CD14-positive monocyte (primary cell): ENCODE data around the gene ERICH3. TPM values are rescaled to one million over a fixed set of nuclear protein-coding genes. Genes with fewer than 3 reads are reported as not detected.

ENCODE experiments used
- DNase-seq, 3 donors: peaks; one replicate each; pipeline ENCODE4 v3.0.0-alpha.2; 2011 to 2022
- H2AFZ ChIP-seq: 2 replicates; pipeline ENCODE4 v1.6.0; 2012; ENCODE audit warnings: mild to moderate bottlenecking, low read depth, low read length, inconsistent platforms; ENCODE audit not compliant: insufficient read depth, poor library complexity, severe bottlenecking
- H3K27ac ChIP-seq, 2 donors: 1 replicate in 1 of 2; 2 replicates in 1 of 2; pipeline ENCODE4 v1.5.1; 2012 to 2013; ENCODE audit warnings: low read length in 2 of 2, control low read depth in 1 of 2, inconsistent platforms in 1 of 2, low read depth in 1 of 2, mild to moderate bottlenecking in 1 of 2
- H3K27me3 ChIP-seq, 2 donors: one replicate each; pipeline versions ENCODE4 v1.6.0 to v1.6.1; 2011 to 2013; ENCODE audit warnings: low read length in 2 of 2; ENCODE audit not compliant: control insufficient read depth in 2 of 2, insufficient read depth in 2 of 2
- H3K36me3 ChIP-seq, 2 donors: replicated peaks in 1 of 2; 1 replicate in 1 of 2; 2 replicates in 1 of 2; pipeline versions ENCODE4 v1.5.1 to v1.6.1; 2012 to 2013; ENCODE audit warnings: low read length in 2 of 2, control low read depth in 1 of 2, inconsistent platforms in 1 of 2, mild to moderate bottlenecking in 1 of 2; ENCODE audit not compliant: insufficient read depth in 2 of 2, control insufficient read depth in 1 of 2
- H3K4me1 ChIP-seq, 2 donors: 1 replicate in 1 of 2; 2 replicates in 1 of 2; pipeline versions ENCODE4 v1.5.1 to v1.6.1; 2012 to 2013; ENCODE audit warnings: low read length in 2 of 2, control low read depth in 1 of 2, inconsistent platforms in 1 of 2, mild to moderate bottlenecking in 1 of 2, moderate library complexity in 1 of 2; ENCODE audit not compliant: insufficient read depth in 2 of 2, control insufficient read depth in 1 of 2
- H3K4me2 ChIP-seq: replicated peaks from 2 replicates; pipeline ENCODE3; 2012; ENCODE audit warnings: low read length, moderate library complexity, mild to moderate bottlenecking; ENCODE audit not compliant: poor library complexity, severe bottlenecking; ENCODE audit errors: extremely low read depth
- H3K4me3 ChIP-seq, 3 experiments: fragments of 200-600 bp in 1 of 3; sonication (generic) in 1 of 3; replicated peaks in 1 of 3; 1 replicate in 2 of 3; 2 replicates in 1 of 3; pipeline ENCODE4 v1.5.1; 2011 to 2013; ENCODE audit warnings: low read length in 3 of 3, mild to moderate bottlenecking in 3 of 3, control low read depth in 2 of 3, low read depth in 2 of 3, inconsistent platforms in 1 of 3, moderate library complexity in 1 of 3
- H3K79me2 ChIP-seq: 2 replicates; pipeline ENCODE4 v1.6.0; 2012; ENCODE audit warnings: mild to moderate bottlenecking, control low read depth, inconsistent platforms, low read length, moderate library complexity; ENCODE audit not compliant: insufficient read depth
- H3K9ac ChIP-seq: 2 replicates; pipeline ENCODE4 v1.6.0; 2017; ENCODE audit warnings: low read length, mild to moderate bottlenecking; ENCODE audit not compliant: insufficient read depth, poor library complexity, severe bottlenecking
- H3K9me3 ChIP-seq, 2 donors: replicated peaks in 1 of 2; 1 replicate in 1 of 2; 2 replicates in 1 of 2; pipeline versions ENCODE4 v1.5.1 to v1.6.1; 2012 to 2013; ENCODE audit warnings: low read length in 2 of 2, control low read depth in 1 of 2; ENCODE audit not compliant: control insufficient read depth in 1 of 2, insufficient read depth in 1 of 2
- H4K20me1 ChIP-seq: 2 replicates; pipeline ENCODE4 v1.6.0; 2012; ENCODE audit warnings: mild to moderate bottlenecking, low read length, control low read depth, moderate library complexity; ENCODE audit not compliant: insufficient read depth
- H3K27ac Mint-ChIP-seq, 7 donors: one replicate each; pipeline ENCODE4 v1.8.0; 2020; ENCODE audit warnings: mild to moderate bottlenecking in 7 of 7, mixed read lengths in 7 of 7, moderate library complexity in 6 of 7, inconsistent platforms in 2 of 7
- H3K27me3 Mint-ChIP-seq, 3 donors: one replicate each; pipeline ENCODE4 v1.8.0; 2021 to 2022; ENCODE audit warnings: low read depth in 3 of 3, mild to moderate bottlenecking in 3 of 3, mixed read lengths in 3 of 3, moderate library complexity in 3 of 3, inconsistent platforms in 1 of 3
- H3K36me3 Mint-ChIP-seq, 2 donors: one replicate each; pipeline ENCODE4 v1.8.0; 2020; ENCODE audit warnings: mixed read lengths in 2 of 2, inconsistent platforms in 1 of 2, mild to moderate bottlenecking in 1 of 2
- H3K4me1 Mint-ChIP-seq: one replicate; pipeline ENCODE4 v1.8.0; 2020; ENCODE audit warnings: mild to moderate bottlenecking, mixed read lengths
- H3K4me3 Mint-ChIP-seq, 2 donors: one replicate each; pipeline ENCODE4 v1.8.0; 2020; ENCODE audit warnings: mild to moderate bottlenecking in 2 of 2, mixed read lengths in 2 of 2, moderate library complexity in 1 of 2
- H3K9me3 Mint-ChIP-seq, 7 donors: one replicate each; pipeline ENCODE4 v1.8.0; 2020 to 2022; ENCODE audit warnings: mixed read lengths in 7 of 7, mild to moderate bottlenecking in 6 of 7, moderate library complexity in 6 of 7, inconsistent platforms in 2 of 7
- WGBS: methylation state at CpG from one replicate; pipeline ENCODE4 v1.1.5; 2013; ENCODE audit warnings: missing lambda C conversion rate; ENCODE audit not compliant: insufficient coverage; 5-methylcytosine and 5-hydroxymethylcytosine counted together
- intact Hi-C, 2 donors: fragments of 100-400 bp; cut with micrococcal nuclease; formaldehyde crosslinking; loops; one replicate each; pipeline versions ENCODE4 v1.15.0 to v1.15.1; 2023
- polyA plus RNA-seq, 3 donors: library from polyadenylated mRNA; depleted of rRNA in 1 of 3; unstranded in 2 of 3; stranded (reverse) in 1 of 3; fragments of 300-500 nt in 2 of 3; fragments of >200 nt in 1 of 3; fragmentation: Illumina TruSeq in 2 of 3; gene quantifications; 1 replicate in 2 of 3; 2 replicates in 1 of 3; pipeline ENCODE4 v1.2.3, GENCODE V29; 2012 to 2021
- TF ChIP-seq, protein P1 (sequence below): fragments of 200-600 bp; IDR thresholded peaks from one replicate; pipeline ENCODE4 v1.8.0; 2022; ENCODE audit warnings: antibody characterized with exemption, mild to moderate bottlenecking

Gene ERICH3
- polyA plus RNA-seq, 3 donors = not detected

DNA sequence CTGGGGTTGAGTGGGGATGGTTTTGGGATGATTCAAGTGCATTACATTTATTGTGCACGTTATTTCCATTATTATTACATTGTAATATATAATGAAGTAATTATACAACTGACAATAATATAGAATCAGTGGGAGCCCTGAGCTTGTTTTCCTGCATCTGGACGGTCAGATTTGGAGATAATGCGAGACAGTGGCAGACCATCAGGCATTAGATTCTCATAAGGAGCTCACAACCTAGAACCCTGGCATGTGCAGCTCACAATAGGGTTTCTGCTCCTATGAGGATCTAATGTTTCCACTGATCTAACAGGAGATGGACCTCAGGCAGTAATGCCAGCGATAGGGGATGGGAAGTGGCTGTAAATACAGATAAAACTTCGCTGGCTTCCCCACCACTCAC is 83.3 kb downstream of the ERICH3 start:
- no peaks in the 10 kb centered on the region for H3K36me3 Mint-ChIP-seq
- Histone ChIP-seq H3K79me2 (no peaks in the 10 kb centered on the region), H3K9me3 (no peaks in the 10 kb centered on the region), H3K27ac (no peak overlapping the region), H3K4me2 (no peak overlapping the region), H4K20me1 (no peaks in the 10 kb centered on the region), H2AFZ (no peak overlapping the region), H3K4me3 (no peak overlapping the region), H3K4me1 (no peaks in the 10 kb centered on the region), H3K9ac (no peak overlapping the region), H3K27me3 (no peaks in the 10 kb centered on the region), H3K36me3 (no peaks in the 10 kb centered on the region)
- intact Hi-C loops = no loop called here
- no peak overlapping the region for H3K4me3 Mint-ChIP-seq
- no peak overlapping the region for H3K27ac Mint-ChIP-seq
- WGBS = no CpG with 5 or more reads among the region's 5 CpGs
- H3K27me3 Mint-ChIP-seq = peaks cover 0 to 1% (median 0%) of the 10 kb centered on the region in 3 donors
- H3K4me1 Mint-ChIP-seq = no peaks in the 10 kb centered on the region
- DNase-seq = no peak
- TF ChIP-seq, protein P1, sequence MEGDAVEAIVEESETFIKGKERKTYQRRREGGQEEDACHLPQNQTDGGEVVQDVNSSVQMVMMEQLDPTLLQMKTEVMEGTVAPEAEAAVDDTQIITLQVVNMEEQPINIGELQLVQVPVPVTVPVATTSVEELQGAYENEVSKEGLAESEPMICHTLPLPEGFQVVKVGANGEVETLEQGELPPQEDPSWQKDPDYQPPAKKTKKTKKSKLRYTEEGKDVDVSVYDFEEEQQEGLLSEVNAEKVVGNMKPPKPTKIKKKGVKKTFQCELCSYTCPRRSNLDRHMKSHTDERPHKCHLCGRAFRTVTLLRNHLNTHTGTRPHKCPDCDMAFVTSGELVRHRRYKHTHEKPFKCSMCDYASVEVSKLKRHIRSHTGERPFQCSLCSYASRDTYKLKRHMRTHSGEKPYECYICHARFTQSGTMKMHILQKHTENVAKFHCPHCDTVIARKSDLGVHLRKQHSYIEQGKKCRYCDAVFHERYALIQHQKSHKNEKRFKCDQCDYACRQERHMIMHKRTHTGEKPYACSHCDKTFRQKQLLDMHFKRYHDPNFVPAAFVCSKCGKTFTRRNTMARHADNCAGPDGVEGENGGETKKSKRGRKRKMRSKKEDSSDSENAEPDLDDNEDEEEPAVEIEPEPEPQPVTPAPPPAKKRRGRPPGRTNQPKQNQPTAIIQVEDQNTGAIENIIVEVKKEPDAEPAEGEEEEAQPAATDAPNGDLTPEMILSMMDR = no peak
- H3K9me3 Mint-ChIP-seq = peaks cover 0 to 6% (median 0%) of the 10 kb centered on the region in 7 donors

DNA sequence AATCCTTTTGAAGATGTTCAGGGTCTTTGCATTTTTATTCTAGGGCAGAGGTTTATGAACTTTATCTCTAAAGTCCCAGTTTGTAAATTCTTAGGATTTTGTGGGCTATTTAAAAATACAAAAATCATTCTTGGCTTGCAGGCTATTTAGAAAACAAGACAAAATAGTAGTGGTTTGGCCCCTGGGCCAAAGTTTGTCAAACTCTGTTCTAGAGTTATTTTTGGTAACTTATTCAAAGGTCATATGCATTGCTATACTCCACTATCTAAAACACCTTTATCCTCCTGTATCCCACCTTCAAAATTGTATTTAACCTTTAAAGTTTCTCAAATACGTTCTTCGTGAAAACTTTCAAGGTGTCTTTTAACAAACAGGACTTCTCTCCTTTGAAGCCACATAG is 85.7 kb downstream of the ERICH3 start:
- WGBS = 100% methylated on average over 1 of the region's 2 CpGs
- Histone ChIP-seq H3K27ac (no peak overlapping the region), H3K4me3 (no peak overlapping the region), H3K9ac (no peak overlapping the region), H4K20me1 (no peaks in the 10 kb centered on the region), H3K27me3 (no peaks in the 10 kb centered on the region), H3K79me2 (no peaks in the 10 kb centered on the region), H2AFZ (no peak overlapping the region), H3K4me1 (no peaks in the 10 kb centered on the region), H3K9me3 (no peaks in the 10 kb centered on the region), H3K36me3 (no peaks in the 10 kb centered on the region), H3K4me2 (no peak overlapping the region)
- intact Hi-C loops = no loop called here
- H3K27ac Mint-ChIP-seq = no peak overlapping the region
- peaks cover 0 to 6% (median 2%) of the 10 kb centered on the region in 7 donors for H3K9me3 Mint-ChIP-seq
- no peaks in the 10 kb centered on the region for H3K36me3 Mint-ChIP-seq
- DNase-seq = no peak
- H3K27me3 Mint-ChIP-seq = peaks cover 0 to 1% (median 0%) of the 10 kb centered on the region in 3 donors
- TF ChIP-seq, protein P1 = no peak
- H3K4me3 Mint-ChIP-seq = no peak overlapping the region
- no peaks in the 10 kb centered on the region for H3K4me1 Mint-ChIP-seq
